NAMALWA (cell line): Measurements from ENCODE around the gene RIPK4.
"Not testable (repeated sequence)": the region's sequence is repeated elsewhere in the genome, so short reads cannot be mapped to it uniquely, and the experiment has no call there.

ENCODE experiments used
- DNase-seq: peaks from one replicate; pipeline ENCODE4 v3.0.0-alpha.2; 2015; ENCODE audit warnings: low spot score

The RIPK4 gene

DNA sequence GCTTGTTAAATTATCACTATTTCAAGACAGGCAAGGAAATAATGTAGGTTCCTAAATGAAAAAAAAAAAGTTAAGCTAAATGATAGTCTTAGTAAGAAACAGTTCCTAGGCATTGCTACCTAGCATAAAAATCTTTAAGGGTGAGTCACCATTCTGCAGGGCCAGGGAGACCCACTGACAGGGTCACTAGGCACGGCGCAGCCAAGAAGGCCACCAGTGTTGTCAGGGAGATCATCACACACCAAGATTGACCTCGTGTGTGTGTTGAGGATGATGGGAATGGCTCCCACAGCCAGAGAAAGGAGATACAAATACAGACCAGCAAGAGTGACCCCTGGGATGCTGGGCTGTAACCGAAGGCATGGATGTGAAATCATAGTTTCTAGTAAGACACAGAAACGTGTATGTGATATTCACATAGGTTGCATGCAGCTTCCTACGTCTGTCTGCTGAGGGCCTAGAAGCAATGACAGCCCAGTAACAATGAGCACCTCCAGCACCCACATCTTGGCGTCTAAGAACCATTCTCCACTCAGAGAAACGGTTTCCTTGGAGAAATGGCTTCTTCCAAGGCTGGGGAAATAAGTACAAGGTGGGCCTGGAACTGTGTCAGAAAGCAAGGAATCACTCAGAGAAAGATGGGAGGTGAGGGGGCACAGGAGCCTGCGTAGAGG lies 29.1 kb downstream of the RIPK4 start:
- no peak for DNase-seq

DNA sequence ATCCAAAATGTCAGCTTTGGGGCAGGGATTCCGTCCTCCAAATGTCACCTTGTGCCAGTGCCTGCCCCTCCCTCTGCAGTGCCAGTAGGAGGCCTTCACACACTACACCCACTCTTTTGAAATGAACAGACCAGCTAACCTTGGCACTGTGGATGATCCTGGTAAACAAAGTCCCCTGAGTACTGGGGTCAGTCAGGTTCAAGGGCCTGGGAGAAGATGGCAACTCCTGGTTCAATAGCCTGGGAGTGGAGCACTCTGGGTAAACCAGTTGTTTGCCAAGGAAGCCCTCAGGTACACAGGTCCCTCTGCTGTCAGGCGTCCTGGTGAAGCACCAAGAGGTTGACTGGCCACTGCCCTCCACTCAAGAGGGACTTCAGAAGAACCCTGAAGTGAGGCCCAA lies 30.4 kb downstream of the RIPK4 start:
- DNase-seq, result no peak

DNA sequence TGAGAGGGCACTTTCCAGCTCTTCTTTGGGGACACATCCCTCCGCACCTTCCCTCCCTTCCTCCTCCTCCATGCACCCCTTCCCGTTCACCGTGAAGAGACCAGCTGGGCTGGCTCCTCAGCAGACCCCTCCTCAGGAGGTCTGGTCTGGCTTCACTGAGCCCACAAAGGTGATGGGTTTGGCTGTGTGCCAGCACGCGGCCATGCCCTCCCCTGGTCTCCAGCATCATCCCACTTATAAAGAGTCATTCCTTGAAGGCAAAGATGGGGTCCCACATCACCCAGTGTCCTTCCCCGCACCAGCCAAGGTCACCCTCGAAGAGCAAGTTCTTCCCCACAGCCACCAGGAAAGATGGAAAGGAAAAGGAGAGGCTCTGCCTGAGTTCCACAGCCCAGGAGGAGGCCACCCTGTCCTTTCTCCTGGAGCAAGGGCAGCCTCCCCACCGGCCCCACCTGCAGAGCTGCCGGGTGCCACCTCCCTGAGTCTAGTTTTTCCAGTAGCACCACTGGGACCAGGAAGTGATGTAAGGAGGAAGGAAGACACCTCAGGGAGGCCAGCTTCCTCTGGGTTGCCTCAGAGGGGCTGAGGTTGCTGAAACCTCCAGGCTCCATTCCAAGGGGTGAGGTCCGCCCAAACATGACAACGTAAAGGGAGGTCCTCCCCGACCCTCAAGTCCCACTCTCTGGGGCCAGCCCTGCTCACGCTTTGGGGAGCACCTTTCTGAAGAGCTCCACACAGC lies 32.7 kb downstream of the RIPK4 start:
- no peak for DNase-seq

DNA sequence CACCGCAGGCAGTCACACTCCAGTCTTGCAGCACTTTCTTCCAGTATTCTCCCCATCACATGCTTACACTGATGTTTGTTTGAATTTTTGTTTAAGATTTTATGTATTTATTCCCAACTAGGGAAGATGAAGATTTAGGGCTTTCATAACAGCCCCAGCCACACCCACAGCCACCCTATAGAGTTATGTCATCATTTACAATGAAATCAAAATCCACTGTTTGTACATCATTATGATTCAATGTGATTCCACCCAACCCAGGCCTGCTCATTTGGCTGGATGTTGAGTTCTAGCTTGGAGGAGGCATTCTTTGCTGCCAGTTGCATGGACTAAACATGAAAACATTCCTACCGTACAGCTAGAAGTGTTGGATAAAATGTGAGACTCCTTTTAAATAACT lies 35.8 kb downstream of the RIPK4 start:
- DNase-seq, result no peak

DNA sequence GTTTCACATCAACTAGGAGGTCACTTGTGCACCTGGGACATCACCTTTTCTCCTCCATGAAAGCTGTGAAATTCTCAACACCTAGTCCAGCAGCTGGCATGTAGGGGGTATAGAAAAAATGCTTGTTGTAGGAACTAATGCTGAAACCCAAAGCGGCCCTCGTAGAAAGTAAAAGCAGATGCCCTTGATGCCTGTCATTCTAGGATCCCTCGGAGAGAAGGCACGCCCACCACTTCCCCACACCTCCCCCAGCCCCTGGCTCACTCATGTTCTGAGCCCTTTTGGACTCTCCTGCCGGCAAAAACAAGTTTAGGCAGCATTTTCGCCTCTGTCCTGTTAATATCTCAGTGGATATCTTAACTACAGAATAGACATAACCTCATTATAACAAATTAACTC lies 36.5 kb downstream of the RIPK4 start:
- DNase-seq, result no peak

DNA sequence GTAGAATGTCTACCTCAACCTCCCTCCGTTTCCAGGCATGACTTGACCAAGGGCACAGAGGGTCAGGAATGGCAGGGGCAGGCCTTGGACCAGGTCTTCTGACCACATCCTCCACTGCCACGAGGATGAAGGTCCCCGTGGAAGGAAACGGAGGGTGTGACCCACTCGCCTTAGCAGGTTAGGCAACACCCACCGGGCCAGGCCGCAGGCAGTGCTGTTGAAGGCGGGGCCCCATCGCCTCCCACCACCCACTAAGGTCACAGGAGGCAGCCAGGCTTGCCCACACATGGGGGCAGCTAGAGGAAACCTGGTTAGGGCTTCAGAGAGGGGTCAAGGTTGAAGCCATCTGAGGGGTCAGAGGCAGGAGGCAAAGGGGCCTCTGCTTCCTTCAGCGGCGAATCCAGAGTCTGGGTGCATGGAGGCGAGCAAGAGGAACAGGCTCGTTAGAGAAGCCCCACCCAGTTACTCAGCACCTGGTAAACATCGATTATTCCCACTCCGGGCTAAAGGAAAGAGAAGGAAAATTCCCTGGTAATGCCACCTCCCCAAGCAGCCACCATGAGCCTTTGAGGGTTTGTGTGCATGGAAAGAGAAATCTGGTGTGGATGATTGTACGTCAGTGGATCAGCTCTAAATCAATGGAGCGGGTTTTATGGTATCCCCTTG lies 37.0 kb downstream of the RIPK4 start:
- no peak for DNase-seq

DNA sequence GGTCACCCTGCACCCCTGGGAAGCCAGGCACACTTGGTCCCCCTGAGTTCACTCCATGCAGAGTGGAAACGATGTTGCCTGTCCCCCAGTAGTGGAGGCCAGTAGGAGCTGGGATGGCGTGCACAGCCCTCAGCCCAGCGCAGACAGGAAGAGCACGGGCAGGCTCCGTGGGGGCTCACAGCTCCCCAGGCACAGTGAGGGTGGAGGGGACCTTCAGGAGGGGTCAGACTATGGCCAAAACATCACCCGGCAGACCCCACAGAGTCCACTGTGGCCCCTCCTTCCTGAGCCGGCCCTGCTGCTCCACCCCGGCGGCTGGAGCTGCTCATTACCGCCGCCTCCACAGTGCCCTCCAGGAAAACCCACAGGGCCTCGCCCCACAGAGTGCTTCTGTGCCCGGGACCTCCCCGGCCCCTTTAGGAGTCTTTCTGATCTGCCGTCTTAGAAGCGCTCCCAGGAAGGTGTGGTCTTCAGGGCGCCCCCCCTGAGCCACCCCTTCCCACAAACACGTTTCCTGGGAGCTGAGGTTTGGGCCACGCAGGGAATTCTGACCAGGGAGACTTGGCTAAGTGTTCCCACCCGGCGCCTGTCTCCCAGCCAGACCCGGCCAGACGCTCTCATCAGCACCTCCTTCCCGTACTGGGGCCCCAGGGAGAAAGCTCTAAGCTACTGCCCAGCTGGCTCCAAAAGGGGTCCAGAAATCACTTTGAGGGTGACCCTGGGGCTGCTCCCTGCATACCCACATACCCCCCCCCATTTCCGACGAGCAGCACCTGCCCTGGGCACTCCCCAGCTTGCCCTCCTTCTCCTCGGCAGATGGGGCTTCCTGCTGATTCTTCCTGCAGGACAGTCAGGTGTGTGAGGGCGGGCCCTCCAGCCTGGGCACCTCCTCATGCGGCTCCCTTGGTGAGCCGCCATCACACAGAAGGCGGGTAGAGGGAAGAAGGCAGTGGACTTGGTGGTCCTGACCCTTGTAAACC lies 38.8 kb downstream of the RIPK4 start:
- no peak for DNase-seq

DNA sequence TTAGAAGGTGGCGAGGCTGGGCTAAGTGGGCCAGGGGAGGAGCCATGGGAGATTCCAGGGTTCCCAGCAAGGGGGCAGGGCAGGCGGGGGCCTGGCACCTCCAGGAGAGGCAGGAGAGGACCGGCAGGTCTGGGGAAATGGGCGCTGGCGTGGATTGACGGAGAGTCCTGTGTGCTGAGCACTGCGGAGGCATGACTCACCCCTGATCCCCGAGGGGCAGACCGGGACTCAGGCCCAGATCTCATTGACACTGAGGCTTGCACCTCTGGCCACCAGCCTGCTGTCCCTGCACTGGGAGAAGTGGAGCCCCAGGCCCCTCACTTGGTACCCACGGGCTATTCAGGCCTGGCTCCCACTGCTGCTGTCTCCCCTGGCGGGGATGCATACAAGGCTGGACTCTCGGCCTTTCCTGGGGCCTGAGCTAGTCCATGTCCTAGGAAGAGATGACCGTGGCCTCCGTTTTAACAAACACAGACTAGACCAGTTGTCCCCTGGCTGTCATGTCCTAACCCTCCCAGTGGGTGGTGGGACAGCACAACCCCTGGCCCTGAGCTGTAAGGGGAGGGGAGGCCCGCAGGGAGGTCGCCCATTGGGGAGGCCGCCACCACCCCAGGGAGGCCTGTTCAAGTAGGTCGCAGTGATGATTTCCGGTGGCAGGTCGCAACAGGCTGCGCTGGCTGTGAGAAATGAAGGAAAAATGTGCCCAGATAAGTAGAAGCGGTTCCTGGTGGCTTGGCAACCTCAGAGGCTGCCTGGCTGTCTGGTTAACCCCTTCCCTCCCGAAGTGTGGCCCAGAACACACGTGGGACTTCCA lies 39.7 kb downstream of the RIPK4 start:
- DNase-seq, result no peak

DNA sequence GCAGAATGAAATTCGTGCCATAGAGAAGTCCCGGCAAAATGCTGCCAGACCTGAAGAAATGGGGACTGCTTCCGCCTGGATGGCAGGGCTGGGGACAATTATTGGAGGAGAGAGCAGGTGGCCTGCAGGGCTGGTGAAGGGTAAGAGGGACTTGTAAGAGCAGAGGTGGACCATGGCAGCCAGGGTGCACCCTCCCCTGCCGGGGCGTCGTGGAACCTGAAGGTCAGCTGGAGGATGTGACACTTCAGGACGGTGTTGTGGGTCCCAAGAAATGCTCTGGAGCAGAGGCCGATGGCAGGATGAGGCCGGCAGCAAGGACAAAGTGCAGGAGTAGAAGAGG lies 40.3 kb downstream of the RIPK4 start:
- no peak for DNase-seq

DNA sequence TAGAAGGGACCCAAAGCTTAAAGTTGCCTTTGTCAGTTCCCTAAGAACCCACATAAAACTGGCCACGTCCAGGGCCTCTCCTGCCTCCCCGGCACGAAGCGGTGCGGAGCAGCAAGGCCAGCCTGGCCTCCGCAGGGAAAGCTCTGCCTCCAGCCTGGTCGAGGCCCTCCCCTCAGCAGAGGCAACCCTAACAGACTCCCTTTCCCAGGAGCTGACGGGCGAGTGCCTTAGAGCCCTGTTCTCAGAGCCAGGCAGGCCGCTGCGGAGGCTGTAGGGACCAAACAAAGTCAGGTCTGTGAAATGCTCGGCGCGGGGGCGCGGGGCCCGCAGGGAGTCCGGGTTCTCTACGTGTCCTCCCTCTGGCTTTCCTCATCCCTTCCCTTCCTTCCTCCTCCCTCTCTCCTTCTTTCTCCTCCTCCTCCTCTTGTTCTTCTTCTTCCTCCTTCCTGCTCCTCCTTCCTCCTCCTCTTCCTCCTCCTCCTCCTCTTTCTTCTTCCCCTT lies 40.7 kb downstream of the RIPK4 start:
- DNase-seq, result no peak

DNA sequence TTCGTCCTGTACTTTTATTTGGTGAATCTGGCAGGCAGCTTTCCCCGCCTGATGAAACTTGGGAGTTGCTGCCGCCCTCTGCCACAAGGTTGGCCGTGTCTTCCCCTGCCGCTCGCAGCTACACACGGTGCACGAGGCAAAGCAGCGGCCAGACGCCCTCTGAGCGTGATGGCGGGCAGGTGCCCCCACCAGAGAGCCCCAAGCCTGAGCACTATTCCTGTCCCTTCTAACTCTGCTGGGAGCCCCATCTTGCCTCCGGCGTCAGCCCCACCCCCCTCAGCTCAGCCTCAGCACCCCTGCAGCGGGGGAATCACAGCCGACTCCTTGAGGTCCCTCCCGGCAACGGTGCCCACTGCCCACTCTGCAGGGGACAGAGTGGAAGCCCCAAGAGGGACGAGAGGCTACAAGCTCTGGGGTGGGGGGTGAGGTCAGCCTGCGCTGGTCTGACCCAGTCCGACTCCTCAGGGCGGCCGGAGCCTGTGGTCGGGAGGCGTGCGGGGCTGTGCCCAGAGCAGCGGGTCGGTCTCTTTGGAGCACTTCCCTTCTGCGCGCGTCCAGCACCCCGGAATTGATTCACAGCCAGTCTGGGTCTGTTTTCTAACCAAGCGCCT lies 41.3 kb downstream of the RIPK4 start:
- DNase-seq, result no peak

DNA sequence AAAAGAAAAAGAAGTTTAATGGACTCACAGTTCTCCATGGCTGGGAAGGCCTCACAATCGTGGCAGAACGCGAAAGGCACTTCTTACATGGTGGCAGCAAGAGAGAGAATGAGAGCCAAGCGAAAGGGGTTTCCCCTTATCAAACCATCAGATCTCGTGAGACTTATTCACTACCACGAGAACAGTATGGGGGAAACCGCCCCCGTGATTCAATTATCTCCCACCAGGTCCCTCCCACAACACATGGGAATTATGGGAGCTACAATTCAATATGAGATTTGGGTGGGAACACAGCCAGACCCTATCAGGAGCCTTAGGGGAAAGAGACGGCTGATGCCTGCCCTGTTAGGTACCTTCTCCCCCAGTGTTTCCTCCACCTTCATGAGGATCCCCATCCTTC lies 43.0 kb downstream of the RIPK4 start:
- not testable (repeated sequence) for DNase-seq

DNA sequence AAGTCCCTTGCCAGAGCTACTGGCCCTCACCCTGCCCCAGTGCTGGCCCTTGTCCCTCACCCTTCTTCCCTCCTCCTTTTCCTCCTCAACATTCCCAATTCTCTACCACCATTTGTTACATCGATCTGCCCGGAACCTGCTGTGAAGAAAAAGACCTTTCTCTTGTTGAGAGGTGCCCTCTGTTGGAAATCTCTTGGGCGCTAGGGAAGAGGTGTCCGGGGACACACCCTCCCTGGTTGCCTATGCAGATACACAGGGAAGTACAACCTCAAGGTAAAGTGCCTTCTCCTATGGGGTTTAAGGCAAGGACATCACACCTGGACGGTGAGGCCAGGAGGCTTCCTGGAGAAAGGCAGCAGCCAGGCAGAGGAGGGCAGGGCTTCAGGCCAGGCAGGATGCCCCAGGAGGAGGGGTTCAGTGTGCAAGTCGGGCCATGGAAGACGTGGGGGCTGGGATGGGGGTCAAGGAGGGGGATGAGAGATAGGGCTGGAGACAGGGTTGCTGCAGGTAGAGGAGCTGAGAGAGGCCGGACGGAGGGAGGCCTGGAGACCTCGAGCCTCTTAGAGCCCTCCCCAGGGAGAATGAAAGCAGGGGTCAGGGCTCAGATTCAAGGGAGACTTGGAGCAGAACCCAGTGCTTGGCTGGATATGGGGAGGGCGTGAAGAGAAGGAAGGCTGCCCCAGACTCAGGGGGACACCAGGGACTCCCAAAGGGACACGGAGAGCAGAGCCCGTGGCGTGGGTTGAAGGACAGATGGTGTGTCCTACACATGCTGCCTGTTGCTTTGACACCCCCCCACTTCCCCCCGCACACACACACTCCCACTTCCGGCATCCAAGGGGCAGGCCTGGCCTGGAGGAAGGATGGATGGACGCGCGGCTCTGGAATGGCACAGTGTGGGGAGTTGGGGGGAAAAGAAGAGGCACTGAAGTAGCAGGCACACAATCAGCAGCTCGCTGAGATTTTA lies 44.5 kb downstream of the RIPK4 start:
- no peak for DNase-seq

DNA sequence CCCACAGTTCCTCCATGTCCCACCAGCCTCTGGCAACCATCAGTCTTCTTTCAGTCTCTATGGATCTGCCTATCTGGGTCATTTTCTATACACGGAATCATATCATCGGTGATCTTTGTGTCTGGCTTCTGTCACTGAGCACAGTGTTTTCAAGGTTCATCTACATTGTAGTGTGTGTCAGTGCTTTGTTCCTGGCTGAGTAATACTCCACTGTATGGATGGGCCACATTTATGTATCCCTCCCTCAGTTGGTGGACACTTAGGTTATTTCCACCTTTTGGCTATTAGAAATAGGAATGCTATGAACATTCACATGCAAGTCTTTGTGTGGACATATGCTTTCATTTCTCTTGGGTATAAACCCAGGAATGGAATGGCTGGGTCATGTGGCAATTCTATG lies 46.6 kb downstream of the RIPK4 start:
- no peak for DNase-seq

DNA sequence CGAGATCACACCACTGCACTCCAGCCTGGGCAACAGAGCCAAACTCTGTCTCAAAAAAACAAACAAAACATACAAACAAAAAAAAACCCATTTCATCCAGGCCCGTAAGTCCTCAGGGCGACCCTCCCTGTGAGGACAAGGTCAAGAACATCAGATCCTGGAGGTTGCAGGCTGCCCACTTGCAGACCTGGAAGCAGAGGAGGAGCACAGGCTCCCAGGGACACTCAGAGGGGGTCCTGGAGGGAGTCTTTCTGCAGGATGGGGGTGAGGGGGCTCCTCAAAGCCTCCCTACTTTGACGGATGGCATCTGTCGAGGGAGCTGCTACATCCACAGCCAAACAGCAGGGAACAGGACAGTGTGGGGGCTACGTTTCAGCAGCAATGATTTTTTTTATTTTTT lies 47.2 kb downstream of the RIPK4 start:
- no peak for DNase-seq

DNA sequence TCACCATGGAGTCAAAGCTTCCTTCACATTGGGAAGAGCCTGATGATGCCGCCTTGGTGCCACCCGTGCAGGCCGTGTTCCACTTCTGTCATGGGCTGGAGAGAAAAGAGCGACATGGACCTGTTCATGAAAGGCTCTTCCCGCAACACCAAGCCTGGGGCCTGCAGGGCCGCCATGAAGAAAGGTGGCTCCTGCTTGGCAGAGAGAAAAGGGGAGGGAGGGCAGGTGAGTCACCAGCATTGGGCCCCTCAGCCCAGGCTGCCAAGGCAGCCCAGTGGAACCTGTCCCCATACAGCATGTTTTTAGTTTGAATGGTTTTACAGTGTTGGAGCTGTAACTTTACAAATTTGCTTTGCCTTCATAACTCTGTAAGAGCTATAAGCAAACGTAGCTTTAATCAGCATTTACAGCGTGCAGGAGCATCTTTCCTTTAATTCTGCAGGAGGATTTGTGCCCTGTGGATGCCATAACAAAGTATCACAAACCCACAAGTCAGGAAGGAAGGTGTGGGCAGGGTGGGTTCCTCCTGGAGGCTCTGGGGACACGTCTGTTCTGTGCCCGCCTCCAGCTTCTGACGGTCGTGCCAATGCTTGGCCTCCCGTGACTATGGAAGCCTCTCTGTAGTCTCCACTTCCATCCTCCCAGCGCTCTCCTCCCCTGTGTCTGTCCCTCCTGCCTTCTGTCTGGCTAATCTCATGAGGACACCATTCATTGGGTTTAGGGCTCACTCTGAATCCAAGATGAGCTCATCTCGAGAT lies 49.1 kb downstream of the RIPK4 start:
- no peak for DNase-seq

DNA sequence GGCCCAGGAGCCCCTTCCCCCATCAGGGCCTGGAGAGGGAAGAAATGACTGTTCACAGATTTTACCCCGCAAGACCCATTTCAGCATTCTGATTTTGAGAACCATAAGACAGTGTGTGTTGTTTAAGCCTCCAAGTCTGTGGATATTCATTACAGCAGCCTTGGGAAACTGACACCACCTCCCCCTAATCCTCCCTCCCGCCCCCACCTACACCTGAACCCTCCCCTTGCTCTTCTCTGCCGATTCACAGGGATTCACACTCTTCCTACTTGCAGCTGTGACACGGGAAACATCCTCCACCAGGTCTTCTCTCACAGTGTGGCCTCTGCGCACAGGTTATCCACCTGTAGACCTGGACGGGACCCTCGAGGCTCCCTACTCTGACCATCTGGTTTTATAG lies 50.1 kb downstream of the RIPK4 start:
- DNase-seq, result no peak

DNA sequence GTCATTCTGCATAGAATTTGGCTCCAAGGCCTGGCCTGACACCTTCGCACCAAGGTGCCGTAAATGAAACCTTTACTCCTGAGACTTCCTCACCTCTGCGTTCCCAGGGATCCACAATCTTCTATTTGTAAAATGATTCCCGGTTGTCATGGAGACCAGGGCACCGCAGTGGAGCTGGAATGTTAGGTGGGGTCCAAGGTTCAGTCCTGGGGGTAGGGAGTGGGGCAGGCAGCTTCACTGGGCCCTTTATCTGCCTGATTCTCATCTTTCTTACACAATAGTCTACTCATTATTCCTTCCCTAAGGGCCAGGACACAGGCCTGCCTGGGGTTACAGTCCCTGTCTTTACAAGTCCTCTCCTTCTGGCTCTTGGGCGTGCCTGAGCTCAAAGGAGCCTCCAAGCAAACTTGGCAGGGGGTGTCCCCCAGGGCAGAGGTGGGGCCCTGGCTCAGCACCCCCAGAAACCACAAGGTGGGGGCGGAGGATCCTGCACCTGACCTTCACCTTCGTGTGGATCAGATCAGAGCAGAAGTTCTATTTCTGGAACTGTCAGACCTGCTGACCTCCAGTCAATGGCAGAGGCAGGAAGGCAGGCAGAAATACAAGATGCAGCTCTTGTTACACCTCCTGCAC lies 51.1 kb downstream of the RIPK4 start:
- no peak for DNase-seq
